NB4 (cell line): ENCODE measurements around the gene CACNG6.

Experiments used
- POLR2A ChIP-seq: IDR thresholded peaks from 2 replicates; pipeline ENCODE4 v1.6.1; 2011; ENCODE audit warnings: mild to moderate bottlenecking; ENCODE audit not compliant: insufficient read length; ENCODE audit errors: extremely low read depth
- TF ChIP-seq, protein P1 (sequence below): IDR thresholded peaks from one replicate; pipeline ENCODE4 v1.5.1; 2012; ENCODE audit warnings: low read depth, low read length

DNA sequence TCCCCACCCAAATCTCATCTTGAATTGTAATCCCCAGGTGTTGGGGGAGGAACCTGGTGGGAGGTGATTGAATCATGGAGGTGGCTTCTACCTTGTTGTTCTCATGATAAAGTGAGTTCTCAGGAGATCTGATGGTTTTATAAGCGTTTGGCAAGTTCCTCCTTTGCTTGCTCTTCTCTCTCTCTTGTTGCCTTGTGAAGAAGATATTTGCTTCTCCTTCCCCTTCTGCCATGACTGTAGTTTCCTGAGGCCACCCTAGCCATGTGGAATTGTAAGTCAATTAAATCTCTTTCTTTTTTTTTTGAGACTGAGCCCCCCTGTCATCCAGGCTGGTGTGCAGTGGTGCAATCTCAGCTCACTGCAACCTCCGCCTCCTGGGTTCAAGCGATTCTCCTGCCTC, 37.9 kb downstream of the CACNG6 start:
- TF ChIP-seq, protein P1, sequence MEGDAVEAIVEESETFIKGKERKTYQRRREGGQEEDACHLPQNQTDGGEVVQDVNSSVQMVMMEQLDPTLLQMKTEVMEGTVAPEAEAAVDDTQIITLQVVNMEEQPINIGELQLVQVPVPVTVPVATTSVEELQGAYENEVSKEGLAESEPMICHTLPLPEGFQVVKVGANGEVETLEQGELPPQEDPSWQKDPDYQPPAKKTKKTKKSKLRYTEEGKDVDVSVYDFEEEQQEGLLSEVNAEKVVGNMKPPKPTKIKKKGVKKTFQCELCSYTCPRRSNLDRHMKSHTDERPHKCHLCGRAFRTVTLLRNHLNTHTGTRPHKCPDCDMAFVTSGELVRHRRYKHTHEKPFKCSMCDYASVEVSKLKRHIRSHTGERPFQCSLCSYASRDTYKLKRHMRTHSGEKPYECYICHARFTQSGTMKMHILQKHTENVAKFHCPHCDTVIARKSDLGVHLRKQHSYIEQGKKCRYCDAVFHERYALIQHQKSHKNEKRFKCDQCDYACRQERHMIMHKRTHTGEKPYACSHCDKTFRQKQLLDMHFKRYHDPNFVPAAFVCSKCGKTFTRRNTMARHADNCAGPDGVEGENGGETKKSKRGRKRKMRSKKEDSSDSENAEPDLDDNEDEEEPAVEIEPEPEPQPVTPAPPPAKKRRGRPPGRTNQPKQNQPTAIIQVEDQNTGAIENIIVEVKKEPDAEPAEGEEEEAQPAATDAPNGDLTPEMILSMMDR: no peak
- TF ChIP-seq POLR2A: no peak
